Bronchial epithelial cell (primary cell): Measurements from ENCODE around the gene FAM20A. TPM values are rescaled to one million over a fixed set of nuclear protein-coding genes. Genes with fewer than 3 reads are reported as not detected.

Experiments used
- DNase-seq: peaks from one replicate; pipeline ENCODE4 v3.0.0-alpha.2; 2010; ENCODE audit warnings: low read depth
- FAIRE-seq: peaks from 2 replicates; lab custom pipeline; 2011; peaks lifted over from hg19 to GRCh38; lab: Jason Lieb, UNC
- H3K27me3 ChIP-seq: 2 replicates; pipeline ENCODE4 v1.5.1; 2011; ENCODE audit warnings: low read length; ENCODE audit not compliant: control insufficient read depth, insufficient read depth
- H3K36me3 ChIP-seq: 2 replicates; pipeline ENCODE4 v1.5.1; 2011; ENCODE audit warnings: low read length; ENCODE audit not compliant: control insufficient read depth, insufficient read depth
- H3K4me3 ChIP-seq: 2 replicates; pipeline ENCODE4 v1.5.1; 2011; ENCODE audit warnings: mild to moderate bottlenecking, low read depth, low read length, control low read depth
- total RNA-seq: library from RNA; depleted of rRNA; stranded (reverse); fragments of >200 nt; gene quantifications from 2 replicates; pipeline ENCODE4 v1.2.1, GENCODE V29; 2014
- TF ChIP-seq, protein P1 (sequence below): IDR thresholded peaks from 2 replicates; pipeline ENCODE4 v1.5.1; 2011; ENCODE audit warnings: mild to moderate bottlenecking, moderate library complexity, low read length, control low read depth, inconsistent platforms; ENCODE audit not compliant: insufficient read depth, severe bottlenecking

The FAM20A gene
- total RNA-seq, 1 donor from 2014 or later = 0.26 TPM

DNA sequence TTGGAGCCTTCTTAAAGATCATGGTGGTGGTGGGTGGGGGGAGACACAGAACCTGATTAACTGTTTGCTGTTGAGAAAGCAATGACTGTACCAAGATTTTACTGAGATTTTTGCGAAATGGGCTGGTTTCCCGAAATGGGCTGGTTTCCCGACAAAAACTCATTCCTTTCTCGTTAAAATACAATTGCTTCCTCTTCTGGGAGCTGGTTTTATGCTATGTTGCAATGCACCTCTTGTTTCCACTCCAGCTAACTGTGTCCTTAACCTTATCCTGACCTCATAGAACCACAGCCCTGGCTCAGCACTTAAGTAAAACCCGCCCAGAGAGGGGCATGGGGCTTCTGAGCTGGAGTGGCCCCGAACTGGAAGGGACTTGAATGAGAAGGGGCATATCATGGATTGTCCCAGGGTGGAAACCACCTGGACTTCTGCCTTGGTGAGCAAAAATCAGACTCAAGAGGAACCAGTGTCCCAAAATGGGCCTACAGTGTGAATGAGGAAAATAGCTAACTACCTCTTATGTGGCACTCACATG, 20.9 kb downstream of the FAM20A start:
- Histone ChIP-seq H3K4me3 (no peak overlapping the region), H3K27me3 (no peaks in the 10 kb centered on the region), H3K36me3 (no peaks in the 10 kb centered on the region)
- DNase-seq = peak; percentile 22
- TF ChIP-seq, protein P1, sequence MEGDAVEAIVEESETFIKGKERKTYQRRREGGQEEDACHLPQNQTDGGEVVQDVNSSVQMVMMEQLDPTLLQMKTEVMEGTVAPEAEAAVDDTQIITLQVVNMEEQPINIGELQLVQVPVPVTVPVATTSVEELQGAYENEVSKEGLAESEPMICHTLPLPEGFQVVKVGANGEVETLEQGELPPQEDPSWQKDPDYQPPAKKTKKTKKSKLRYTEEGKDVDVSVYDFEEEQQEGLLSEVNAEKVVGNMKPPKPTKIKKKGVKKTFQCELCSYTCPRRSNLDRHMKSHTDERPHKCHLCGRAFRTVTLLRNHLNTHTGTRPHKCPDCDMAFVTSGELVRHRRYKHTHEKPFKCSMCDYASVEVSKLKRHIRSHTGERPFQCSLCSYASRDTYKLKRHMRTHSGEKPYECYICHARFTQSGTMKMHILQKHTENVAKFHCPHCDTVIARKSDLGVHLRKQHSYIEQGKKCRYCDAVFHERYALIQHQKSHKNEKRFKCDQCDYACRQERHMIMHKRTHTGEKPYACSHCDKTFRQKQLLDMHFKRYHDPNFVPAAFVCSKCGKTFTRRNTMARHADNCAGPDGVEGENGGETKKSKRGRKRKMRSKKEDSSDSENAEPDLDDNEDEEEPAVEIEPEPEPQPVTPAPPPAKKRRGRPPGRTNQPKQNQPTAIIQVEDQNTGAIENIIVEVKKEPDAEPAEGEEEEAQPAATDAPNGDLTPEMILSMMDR = no peak
- FAIRE-seq = no peak

DNA sequence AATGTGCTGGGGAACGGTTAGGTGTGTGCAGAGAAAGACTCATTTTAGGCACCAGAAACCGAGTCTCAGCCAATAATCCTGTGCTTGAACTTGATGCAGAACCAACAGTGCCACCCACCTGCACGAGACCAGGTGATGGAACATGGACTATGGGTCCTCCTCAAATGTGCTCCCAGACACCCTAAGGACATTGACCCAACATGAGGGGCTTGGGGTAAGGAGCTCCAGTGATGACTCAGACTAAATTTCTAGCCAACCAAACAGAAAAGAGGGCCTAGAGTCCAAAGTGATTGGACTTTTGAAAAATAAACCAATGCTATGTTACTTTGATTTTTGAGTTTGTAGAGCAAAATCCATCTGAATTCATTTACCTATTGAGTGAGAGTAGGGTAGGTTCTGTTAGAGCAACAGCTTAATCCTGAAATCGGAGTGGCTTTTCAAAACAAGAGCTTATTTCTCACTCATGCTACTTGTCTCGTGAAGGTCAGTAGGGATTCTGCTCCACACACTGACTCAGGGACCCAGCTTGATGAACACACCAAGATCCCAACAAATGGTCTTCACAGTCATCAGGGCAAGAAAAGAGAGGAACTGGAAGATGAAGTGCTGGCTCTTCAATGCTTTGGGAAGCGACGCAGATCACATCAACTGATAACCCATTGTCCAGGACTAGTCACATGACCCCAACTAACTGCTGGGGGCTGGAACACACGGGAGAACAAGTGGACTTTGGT, 21.8 kb downstream of the FAM20A start:
- TF ChIP-seq, protein P1 = no peak
- FAIRE-seq (no peak), DNase-seq (no peak)
- Histone ChIP-seq H3K4me3 (no peak overlapping the region), H3K36me3 (no peaks in the 10 kb centered on the region), H3K27me3 (no peaks in the 10 kb centered on the region)

DNA sequence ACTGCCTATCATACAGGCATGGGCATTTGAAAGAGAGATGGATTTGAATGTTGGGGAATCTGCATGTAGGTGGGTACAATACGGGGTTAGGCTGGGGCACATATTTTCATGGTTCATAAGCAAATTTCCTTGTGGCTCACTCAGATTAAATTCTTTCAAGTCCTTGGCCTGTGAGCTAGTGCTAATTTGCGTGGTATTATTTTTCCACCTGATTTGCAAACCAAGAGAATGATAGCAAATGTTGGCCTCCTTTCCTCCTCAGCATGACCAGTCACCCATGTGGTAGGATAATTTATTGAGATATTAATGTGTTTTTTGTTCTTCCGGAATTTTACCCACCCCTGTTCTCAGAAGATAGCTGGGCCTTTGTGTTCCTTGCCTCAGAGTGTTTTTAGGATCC, 22.9 kb downstream of the FAM20A start:
- Histone ChIP-seq H3K27me3 (no peaks in the 10 kb centered on the region), H3K4me3 (no peak overlapping the region), H3K36me3 (no peaks in the 10 kb centered on the region)
- TF ChIP-seq, protein P1 = no peak
- FAIRE-seq (no peak), DNase-seq (no peak)

DNA sequence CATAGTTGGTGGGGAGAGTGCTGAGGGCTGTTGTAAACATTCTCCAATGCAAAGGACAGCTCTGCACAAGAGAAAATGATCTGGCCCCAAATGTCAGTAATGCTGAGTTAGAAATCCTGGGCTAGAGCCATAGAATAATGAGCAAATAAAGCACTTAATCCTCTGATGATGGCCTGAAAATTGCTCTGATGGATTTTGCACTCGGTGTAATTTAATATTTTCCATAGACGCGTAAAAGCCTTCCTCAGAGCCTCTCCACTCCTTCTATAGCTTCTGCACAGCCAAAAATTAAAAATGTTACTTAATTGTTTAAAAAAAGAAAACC, 23.7 kb downstream of the FAM20A start:
- Histone ChIP-seq H3K4me3 (no peak overlapping the region), H3K27me3 (no peaks in the 10 kb centered on the region), H3K36me3 (no peaks in the 10 kb centered on the region)
- TF ChIP-seq, protein P1 = no peak
- FAIRE-seq (no peak), DNase-seq (no peak)

DNA sequence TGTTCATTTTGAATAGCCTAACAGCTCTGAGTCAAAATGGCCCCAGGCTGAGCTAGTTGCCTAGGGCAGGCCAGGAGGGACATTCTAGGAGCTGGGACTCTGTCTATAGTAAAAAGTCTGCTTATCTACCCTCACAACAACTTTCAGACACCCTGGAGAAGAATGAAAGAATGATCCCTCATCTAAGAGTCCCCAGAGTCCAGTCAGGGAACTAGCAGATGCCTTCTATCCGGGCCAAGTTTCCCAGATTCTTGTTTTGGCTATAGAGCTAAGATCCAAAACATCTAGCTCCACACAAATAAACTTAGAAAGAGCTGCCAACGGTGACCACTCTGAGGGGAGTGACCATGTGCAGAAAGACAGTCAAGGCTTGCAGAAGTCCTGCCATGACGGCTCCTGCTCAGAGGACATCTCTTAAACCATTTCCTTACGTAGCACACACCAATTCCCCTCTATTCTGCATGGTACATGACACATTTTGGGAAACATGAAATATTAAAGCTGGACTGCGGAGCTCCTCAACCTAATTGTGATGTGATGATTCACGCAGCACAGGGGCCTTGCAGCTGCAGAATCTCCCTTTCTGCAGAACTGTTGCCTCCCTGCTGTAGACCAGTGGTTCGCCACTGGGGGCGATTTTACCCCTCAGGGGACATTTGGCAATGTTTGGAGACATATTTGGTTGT, 24.2 kb downstream of the FAM20A start:
- no peaks in the 10 kb centered on the region for H3K36me3 ChIP-seq
- FAIRE-seq = no peak
- TF ChIP-seq, protein P1 = no peak
- no peaks in the 10 kb centered on the region for H3K27me3 ChIP-seq
- peak; percentile 22 for DNase-seq
- H3K4me3 ChIP-seq = no peak overlapping the region
